AG04450 (cell line): ENCODE measurements around the gene UGGT1. TPM values are rescaled to one million over a fixed set of nuclear protein-coding genes. Genes with fewer than 3 reads are reported as not detected.

ENCODE experiments used
- CTCF ChIA-PET: fragments of 300-600, 350-600 bp; formaldehyde crosslinking; extraction: SDS; loops from one replicate; lab custom pipeline; 2022; ENCODE audit warnings: antibody characterized with exemption, inconsistent platforms; lab: Charles Lee
- POLR2A ChIA-PET: fragments of 350-600 bp; formaldehyde crosslinking; extraction: SDS; loops from one replicate; lab custom pipeline; 2021; ENCODE audit warnings: antibody characterized with exemption, inconsistent platforms; lab: Yijun Ruan, JAX
- DNase-seq: peaks from one replicate; pipeline ENCODE4 v3.0.0-alpha.2; 2011; ENCODE audit warnings: low read depth, low spot score
- H3K27ac ChIP-seq: one replicate; pipeline ENCODE4 v1.5.1; 2012; ENCODE audit warnings: low read depth, low read length, control low read depth
- H3K27me3 ChIP-seq: one replicate; pipeline ENCODE4 v1.6.0; 2012; ENCODE audit warnings: low read length; ENCODE audit not compliant: control insufficient read depth, insufficient read depth
- H3K4me3 ChIP-seq: 2 replicates; pipeline ENCODE4 v1.5.1; 2011; ENCODE audit warnings: mild to moderate bottlenecking, low read depth, low read length, control low read depth
- H3K9me3 ChIP-seq: 2 replicates; pipeline ENCODE4 v1.5.1; 2012; ENCODE audit warnings: low read length; ENCODE audit not compliant: control insufficient read depth, insufficient read depth
- polyA plus RNA-seq: library from polyadenylated mRNA; depleted of rRNA; stranded (reverse); fragments of >200 nt; gene quantifications from 2 replicates; pipeline ENCODE4 v1.2.3, GENCODE V29; 2011
- TF ChIP-seq, protein P1 (sequence below): IDR thresholded peaks from 2 replicates; pipeline ENCODE4 v1.5.1; 2011; ENCODE audit warnings: low read depth, low read length, control low read depth, inconsistent platforms

Gene UGGT1
- polyA plus RNA-seq, 1 experiment, result 61.4 TPM

DNA sequence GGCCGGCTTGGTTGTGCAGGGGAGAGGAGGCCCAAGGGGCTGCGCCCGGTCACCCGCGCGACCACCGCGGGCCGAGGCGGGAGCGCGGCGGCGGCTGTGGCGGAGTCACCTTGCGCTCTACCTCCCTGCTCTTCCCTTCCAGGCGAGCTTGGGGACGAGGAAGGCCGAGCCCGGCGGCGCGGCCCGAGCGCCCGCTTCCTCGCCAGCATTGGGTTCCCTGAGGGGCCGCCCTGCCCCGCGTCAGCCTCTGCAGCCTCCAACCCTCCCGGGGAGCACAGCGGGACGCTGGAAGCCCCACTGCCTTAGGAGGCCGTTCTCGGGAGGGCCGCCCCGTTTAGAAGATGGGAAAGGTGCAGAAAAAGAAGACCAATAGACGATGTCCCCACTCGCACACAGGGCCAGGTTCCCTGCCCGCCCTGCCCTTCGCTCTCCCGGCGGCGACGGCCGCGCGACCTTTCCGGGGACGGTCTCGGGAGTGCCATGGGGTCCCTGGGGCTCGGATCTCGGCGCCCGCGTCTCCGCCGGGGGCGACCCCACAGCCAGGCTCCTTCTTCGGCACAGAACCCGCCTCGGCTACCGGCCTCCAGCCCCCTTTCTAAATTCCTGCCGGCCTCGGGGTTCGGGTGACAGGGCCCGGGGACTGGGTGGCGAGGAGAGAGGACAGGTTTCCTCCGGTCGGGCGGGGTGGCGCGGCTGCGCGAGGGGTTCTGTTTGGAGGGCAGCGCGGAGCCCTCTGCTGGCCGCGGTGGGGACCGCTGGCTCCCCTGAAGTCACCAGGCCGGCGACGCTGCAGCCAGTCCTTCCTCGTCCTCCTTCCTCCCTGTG is 142.2 kb downstream of the UGGT1 start:
- Histone ChIP-seq H3K9me3 (no peaks in the 10 kb centered on the region; the same call in 1 of the 2 replicates), H3K27me3 (no peaks in the 10 kb centered on the region), H3K27ac (no peak overlapping the region), H3K4me3 (peak overlapping the region; percentile 70)
- CTCF ChIA-PET, result interaction anchor here (0.6 to 2.6 kb wide), 19 partner anchors 9 to 353 kb away, joined by 3 to 11 read pairs (median 4); no protein-coding TSS in a partner anchor
- POLR2A ChIA-PET, result no interaction called here
- DNase-seq, result peak; percentile 29
- TF ChIP-seq, protein P1, sequence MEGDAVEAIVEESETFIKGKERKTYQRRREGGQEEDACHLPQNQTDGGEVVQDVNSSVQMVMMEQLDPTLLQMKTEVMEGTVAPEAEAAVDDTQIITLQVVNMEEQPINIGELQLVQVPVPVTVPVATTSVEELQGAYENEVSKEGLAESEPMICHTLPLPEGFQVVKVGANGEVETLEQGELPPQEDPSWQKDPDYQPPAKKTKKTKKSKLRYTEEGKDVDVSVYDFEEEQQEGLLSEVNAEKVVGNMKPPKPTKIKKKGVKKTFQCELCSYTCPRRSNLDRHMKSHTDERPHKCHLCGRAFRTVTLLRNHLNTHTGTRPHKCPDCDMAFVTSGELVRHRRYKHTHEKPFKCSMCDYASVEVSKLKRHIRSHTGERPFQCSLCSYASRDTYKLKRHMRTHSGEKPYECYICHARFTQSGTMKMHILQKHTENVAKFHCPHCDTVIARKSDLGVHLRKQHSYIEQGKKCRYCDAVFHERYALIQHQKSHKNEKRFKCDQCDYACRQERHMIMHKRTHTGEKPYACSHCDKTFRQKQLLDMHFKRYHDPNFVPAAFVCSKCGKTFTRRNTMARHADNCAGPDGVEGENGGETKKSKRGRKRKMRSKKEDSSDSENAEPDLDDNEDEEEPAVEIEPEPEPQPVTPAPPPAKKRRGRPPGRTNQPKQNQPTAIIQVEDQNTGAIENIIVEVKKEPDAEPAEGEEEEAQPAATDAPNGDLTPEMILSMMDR, result peak; percentile 90

DNA sequence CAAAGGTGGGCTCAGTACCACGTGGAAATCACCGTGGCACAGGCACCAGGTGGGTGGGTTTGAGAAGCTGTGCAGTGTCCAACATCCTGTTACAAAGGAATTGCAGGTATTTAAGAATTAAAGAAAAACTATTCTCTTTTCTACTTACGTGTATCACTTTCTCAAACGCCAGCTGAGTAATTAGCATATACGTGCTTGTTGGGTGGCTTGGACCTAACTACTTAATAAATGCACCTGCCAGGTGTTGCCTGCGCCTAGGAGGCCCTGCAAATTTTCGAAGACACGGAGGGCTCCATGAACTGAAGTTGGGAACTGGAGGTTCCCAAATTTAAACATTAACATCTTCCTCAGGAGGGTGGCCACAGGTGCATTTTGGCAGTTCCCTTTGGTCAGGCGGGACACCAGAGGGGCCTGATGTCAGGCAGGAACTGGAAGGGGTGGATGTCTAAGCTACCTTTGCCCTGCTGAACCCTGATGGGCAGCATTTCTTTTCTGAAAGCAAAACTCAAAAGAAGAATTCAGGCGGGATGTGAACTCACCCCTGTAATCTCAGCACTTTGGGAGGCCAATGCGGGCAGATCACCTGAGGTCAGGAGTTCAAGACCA is 142.9 kb downstream of the UGGT1 start:
- CTCF ChIA-PET, result interaction anchor here (0.5 to 2.6 kb wide), 22 partner anchors 8 to 352 kb away, joined by 3 to 11 read pairs (median 4); no protein-coding TSS in a partner anchor
- DNase-seq, result no peak
- POLR2A ChIA-PET, result no interaction called here
- TF ChIP-seq, protein P1, result no peak
- Histone ChIP-seq H3K4me3 (no peak overlapping the region; the same call in 1 of the 2 replicates), H3K27me3 (no peaks in the 10 kb centered on the region), H3K27ac (no peak overlapping the region), H3K9me3 (no peaks in the 10 kb centered on the region; the same call in 1 of the 2 replicates)

DNA sequence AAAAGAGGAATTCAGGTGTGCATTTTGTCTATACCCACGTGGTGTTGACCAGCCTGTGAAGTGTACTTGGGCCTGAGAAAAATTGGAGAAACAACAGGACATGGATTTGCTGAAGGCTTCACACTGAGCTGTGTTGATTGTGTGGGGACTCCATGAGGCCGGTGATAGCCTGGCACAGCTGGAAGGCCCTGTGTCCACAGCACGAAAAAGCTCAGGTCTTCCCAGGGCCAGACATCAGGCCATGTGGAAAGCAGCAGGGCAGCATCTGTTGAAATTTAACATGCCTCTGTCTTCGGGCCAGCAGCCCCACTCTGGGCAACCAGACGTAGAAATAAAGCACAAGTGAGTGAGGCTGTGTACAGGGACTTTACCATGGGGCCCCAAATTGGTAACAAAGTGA is 143.6 kb downstream of the UGGT1 start:
- no peak for DNase-seq
- POLR2A ChIA-PET, result no interaction called here
- CTCF ChIA-PET, result interaction anchor here (0.7 to 2.6 kb wide), 15 partner anchors 8 to 351 kb away, joined by 3 to 11 read pairs (median 5); no protein-coding TSS in a partner anchor
- TF ChIP-seq, protein P1, result no peak
- no peak overlapping the region for H3K4me3 ChIP-seq
- no peaks in the 10 kb centered on the region; the same call in 1 of the 2 replicates for H3K9me3 ChIP-seq
- H3K27ac ChIP-seq, result no peak overlapping the region
- H3K27me3 ChIP-seq, result no peaks in the 10 kb centered on the region

DNA sequence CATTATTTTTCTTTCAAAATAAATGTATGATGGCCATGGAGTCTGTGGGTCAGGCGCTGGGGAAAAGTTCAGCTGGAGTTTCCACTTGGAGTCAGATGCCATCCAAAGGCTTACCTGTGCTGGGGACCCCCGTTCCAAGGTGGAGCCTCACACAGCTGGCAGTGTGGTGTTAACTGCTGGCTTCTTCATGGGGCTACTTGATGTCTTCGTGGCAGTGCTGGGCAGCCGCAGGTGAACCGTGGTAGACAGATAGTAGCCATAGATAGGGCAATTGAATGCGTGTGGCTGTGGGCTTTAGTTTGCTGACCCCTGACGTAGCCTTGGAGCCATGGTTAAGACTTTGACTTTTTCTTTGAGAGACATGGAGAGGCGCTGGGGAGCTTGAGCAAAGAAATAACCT is 144.6 kb downstream of the UGGT1 start:
- TF ChIP-seq, protein P1, result no peak
- ChIA-PET POLR2A (no interaction called here), CTCF (interaction anchor here (2.1 kb wide), 1 partner anchor 56 kb away, joined by 9 read pairs; no protein-coding TSS in a partner anchor)
- no peaks in the 10 kb centered on the region; the same call in 1 of the 2 replicates for H3K9me3 ChIP-seq
- no peak for DNase-seq
- H3K27ac ChIP-seq, result no peak overlapping the region
- H3K4me3 ChIP-seq, result no peak overlapping the region
- H3K27me3 ChIP-seq, result no peaks in the 10 kb centered on the region
